Breast epithelium (tissue), 4 donors: Measurements from ENCODE around the gene MAP4K2. TPM values are rescaled to one million over a fixed set of nuclear protein-coding genes. Genes with fewer than 3 reads are reported as not detected.

Source experiments
- DNase-seq, 2 donors: peaks; one replicate each; pipeline ENCODE4 v3.0.0-alpha.2; 2019; ENCODE audit warnings: low spot score in 2 of 2
- H3K27ac ChIP-seq, 2 donors: fragments of 200-600 bp; sonication (generic) in 1 of 2; one replicate each; pipeline ENCODE4 v1.5.1; 2016 to 2019; ENCODE audit warnings: mild to moderate bottlenecking in 1 of 2
- H3K27me3 ChIP-seq, 2 donors: fragments of 200-600 bp; sonication (generic) in 1 of 2; one replicate each; pipeline versions ENCODE4 v1.5.1 to v1.6.0; 2017 to 2019; ENCODE audit warnings: control low read depth in 1 of 2, mild to moderate bottlenecking in 1 of 2
- H3K36me3 ChIP-seq: fragments of 200-600 bp; one replicate; pipeline ENCODE4 v1.5.1; 2019
- H3K4me1 ChIP-seq, 2 donors: fragments of 200-600 bp; sonication (generic); one replicate each; pipeline ENCODE4 v1.5.1; 2016 to 2019; ENCODE audit warnings: control low read depth in 1 of 2
- H3K4me3 ChIP-seq, 3 donors: fragments of 200-600 bp; sonication (generic); 1 replicate in 2 of 3; 2 replicates in 1 of 3; pipeline ENCODE4 v1.5.1; 2016 to 2019; ENCODE audit warnings: mild to moderate bottlenecking in 3 of 3, moderate library complexity in 2 of 3
- H3K9me3 ChIP-seq, 2 donors: fragments of 200-600 bp; sonication (generic) in 1 of 2; one replicate each; pipeline ENCODE4 v1.5.1; 2016 to 2019; ENCODE audit warnings: control low read depth in 1 of 2
- POLR2A ChIP-seq: fragments of 450-650 bp; IDR thresholded peaks from one replicate; pipeline ENCODE4 v1.6.1; 2016; ENCODE audit warnings: antibody characterized with exemption, mild to moderate bottlenecking, moderate library complexity
- POLR2AphosphoS5 ChIP-seq, 3 donors: sonication (generic); formaldehyde crosslinking; IDR thresholded peaks; one replicate each; pipeline ENCODE4 v1.6.1; 2017; ENCODE audit warnings: antibody characterized with exemption in 3 of 3
- intact Hi-C: fragments of 100-400 bp; cut with DNase I; formaldehyde crosslinking; loops from one replicate; pipeline ENCODE4 v1.15.1; 2023; ENCODE audit warnings: low total_unique reads
- total RNA-seq, 3 donors: library from RNA; depleted of rRNA; stranded (reverse); fragments of >200 nt; gene quantifications; one replicate each; pipeline ENCODE4 v1.1.0, GENCODE V29; 2016
- TF ChIP-seq, protein P1 (sequence below), 3 donors: fragments of 450-650 bp; IDR thresholded peaks; one replicate each; pipeline ENCODE4 v1.5.1; 2016 to 2017; ENCODE audit warnings: antibody characterized with exemption in 3 of 3, mild to moderate bottlenecking in 3 of 3, moderate library complexity in 3 of 3

MAP4K2 gene
- total RNA-seq, 3 donors from 2014 or later: 7.7 to 16.1 (median 14.0) TPM

- H3K4me1 ChIP-seq: peaks cover 0 to 5% of the 10 kb centered on the region in 2 donors
- no peaks in the 10 kb centered on the region for H3K36me3 ChIP-seq
- intact Hi-C loops: no loop called here
- no peak overlapping the region for H3K4me3 ChIP-seq
- H3K27me3 ChIP-seq: no peaks in the 10 kb centered on the region
- no peaks in the 10 kb centered on the region for H3K9me3 ChIP-seq
- no peak overlapping the region for H3K27ac ChIP-seq
- no peak for DNase-seq
- TF ChIP-seq, protein P1, sequence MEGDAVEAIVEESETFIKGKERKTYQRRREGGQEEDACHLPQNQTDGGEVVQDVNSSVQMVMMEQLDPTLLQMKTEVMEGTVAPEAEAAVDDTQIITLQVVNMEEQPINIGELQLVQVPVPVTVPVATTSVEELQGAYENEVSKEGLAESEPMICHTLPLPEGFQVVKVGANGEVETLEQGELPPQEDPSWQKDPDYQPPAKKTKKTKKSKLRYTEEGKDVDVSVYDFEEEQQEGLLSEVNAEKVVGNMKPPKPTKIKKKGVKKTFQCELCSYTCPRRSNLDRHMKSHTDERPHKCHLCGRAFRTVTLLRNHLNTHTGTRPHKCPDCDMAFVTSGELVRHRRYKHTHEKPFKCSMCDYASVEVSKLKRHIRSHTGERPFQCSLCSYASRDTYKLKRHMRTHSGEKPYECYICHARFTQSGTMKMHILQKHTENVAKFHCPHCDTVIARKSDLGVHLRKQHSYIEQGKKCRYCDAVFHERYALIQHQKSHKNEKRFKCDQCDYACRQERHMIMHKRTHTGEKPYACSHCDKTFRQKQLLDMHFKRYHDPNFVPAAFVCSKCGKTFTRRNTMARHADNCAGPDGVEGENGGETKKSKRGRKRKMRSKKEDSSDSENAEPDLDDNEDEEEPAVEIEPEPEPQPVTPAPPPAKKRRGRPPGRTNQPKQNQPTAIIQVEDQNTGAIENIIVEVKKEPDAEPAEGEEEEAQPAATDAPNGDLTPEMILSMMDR (IDR thresholded peaks at IDR 0.05): no peak
- TF ChIP-seq POLR2AphosphoS5 (IDR thresholded peaks at IDR 0.05): no peak
- TF ChIP-seq POLR2A: no peak
These were observed 3.3 kb downstream of the MAP4K2 start for GRCh38 chr11:64799623-64800302.

DNA sequence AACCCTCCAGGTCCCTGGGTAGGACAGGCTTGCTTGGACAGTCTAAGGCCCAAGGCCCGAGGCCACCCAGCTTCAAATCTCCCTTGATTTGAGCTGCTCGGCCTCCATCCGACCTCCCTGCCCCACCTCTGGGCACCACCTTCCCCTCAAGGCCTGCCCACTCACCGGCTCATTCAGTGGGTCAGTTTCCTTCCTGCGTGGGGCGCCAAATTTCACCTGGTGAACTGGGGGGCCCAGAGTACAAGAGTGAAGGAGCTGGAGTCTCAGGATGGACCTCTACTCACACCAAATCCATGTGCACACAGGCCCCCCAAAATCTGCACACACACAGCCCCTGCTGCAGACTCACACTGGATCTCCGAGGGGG lies 3.8 kb downstream of the MAP4K2 start:
- no peak overlapping the region for H3K4me3 ChIP-seq
- H3K4me1 ChIP-seq: peaks cover 0 to 5% of the 10 kb centered on the region in 2 donors
- DNase-seq: no peak
- no peaks in the 10 kb centered on the region for H3K27me3 ChIP-seq
- no peak for TF ChIP-seq POLR2A
- TF ChIP-seq, protein P1 (IDR thresholded peaks at IDR 0.05): no peak
- TF ChIP-seq POLR2AphosphoS5 (IDR thresholded peaks at IDR 0.05): no peak
- no peaks in the 10 kb centered on the region for H3K9me3 ChIP-seq
- intact Hi-C loops: no loop called here
- no peak overlapping the region for H3K27ac ChIP-seq
- H3K36me3 ChIP-seq: no peaks in the 10 kb centered on the region

GRCh38 chr11:64796757-64797541 lies 6.1 kb downstream of the MAP4K2 start:
- TF ChIP-seq, protein P1 (IDR thresholded peaks at IDR 0.05): no peak
- no peak for TF ChIP-seq POLR2AphosphoS5 (IDR thresholded peaks at IDR 0.05)
- no peak for TF ChIP-seq POLR2A
- peak in 1 of 2 donors; percentile 41 for DNase-seq
- intact Hi-C loops: no loop called here
- no peaks in the 10 kb centered on the region for H3K36me3 ChIP-seq
- H3K4me3 ChIP-seq: no peak overlapping the region
- no peaks in the 10 kb centered on the region for H3K27me3 ChIP-seq
- H3K9me3 ChIP-seq: no peaks in the 10 kb centered on the region
- no peak overlapping the region for H3K27ac ChIP-seq
- H3K4me1 ChIP-seq: no peaks in the 10 kb centered on the region

GRCh38 chr11:64796047-64796756 lies 6.8 kb downstream of the MAP4K2 start:
- intact Hi-C loops: no loop called here
- H3K27ac ChIP-seq: no peak overlapping the region
- no peak for DNase-seq

More at GRCh38 chr11:64796047-64796756, 6.8 kb downstream of the MAP4K2 start:
- Histone ChIP-seq H3K36me3 (no peaks in the 10 kb centered on the region), H3K27me3 (no peaks in the 10 kb centered on the region), H3K4me1 (no peaks in the 10 kb centered on the region), H3K4me3 (no peak overlapping the region), H3K9me3 (no peaks in the 10 kb centered on the region)
- TF ChIP-seq, protein P1 (IDR thresholded peaks at IDR 0.05): no peak
- no peak for TF ChIP-seq POLR2AphosphoS5 (IDR thresholded peaks at IDR 0.05)
- no peak for TF ChIP-seq POLR2A
